ENCODE data around the gene KCNK1.

DNA sequence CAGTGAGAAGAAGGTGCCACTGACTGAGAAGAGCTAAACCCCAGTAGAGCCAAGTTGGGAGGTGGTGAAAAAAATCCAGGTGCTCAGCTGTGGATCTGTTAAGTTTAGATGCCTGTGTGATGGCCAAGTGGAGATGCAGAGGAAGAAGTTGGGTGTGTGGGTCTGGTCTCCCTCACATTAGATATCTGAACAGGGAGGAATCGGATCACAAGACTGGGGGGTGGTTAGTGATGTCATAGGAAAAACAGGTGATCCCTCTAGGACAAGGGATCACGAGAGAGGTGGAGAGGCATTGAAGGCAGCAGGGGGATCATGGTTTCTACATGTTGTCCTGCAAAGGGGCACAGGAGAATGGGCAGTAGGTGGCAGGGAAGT lies 22.6 kb downstream of the KCNK1 start:
- TF ChIP-seq CREB1 (IDR thresholded peaks at IDR 0.05) (no peak), RAD21 (IDR thresholded peaks at IDR 0.05 in 1 of 2, conservative IDR thresholded peaks at IDR 0.05 in 1 of 2; ENCODE audit: low read depth in 2 of 2, low read length in 2 of 2) (no peak), POLR2A (IDR thresholded peaks at IDR 0.05; ENCODE audit: control extremely low read depth in 1 of 2, low read depth in 2 of 2, low read length in 2 of 2) (no peak), JUND (IDR thresholded peaks at IDR 0.05; ENCODE audit: low read length) (no peak), SUZ12 (IDR thresholded peaks at IDR 0.05; ENCODE audit: low read length) (no peak), ZNF274 (IDR thresholded peaks at IDR 0.05; ENCODE audit: borderline replicate concordance, extremely low read depth, low read length) (no peak), CEBPB (IDR thresholded peaks at IDR 0.05; ENCODE audit: low read depth, low read length) (no peak), TCF12 (IDR thresholded peaks at IDR 0.05; ENCODE audit: low read depth, low read length) (no peak), SP1 (IDR thresholded peaks at IDR 0.05; ENCODE audit: low read depth, low read length) (no peak), CBX8 (IDR thresholded peaks at IDR 0.05; ENCODE audit: borderline replicate concordance, low read depth, low read length) (no peak), SIRT6 (IDR thresholded peaks at IDR 0.05; ENCODE audit: low read length) (no peak)
- TF ChIP-seq, protein P1, sequence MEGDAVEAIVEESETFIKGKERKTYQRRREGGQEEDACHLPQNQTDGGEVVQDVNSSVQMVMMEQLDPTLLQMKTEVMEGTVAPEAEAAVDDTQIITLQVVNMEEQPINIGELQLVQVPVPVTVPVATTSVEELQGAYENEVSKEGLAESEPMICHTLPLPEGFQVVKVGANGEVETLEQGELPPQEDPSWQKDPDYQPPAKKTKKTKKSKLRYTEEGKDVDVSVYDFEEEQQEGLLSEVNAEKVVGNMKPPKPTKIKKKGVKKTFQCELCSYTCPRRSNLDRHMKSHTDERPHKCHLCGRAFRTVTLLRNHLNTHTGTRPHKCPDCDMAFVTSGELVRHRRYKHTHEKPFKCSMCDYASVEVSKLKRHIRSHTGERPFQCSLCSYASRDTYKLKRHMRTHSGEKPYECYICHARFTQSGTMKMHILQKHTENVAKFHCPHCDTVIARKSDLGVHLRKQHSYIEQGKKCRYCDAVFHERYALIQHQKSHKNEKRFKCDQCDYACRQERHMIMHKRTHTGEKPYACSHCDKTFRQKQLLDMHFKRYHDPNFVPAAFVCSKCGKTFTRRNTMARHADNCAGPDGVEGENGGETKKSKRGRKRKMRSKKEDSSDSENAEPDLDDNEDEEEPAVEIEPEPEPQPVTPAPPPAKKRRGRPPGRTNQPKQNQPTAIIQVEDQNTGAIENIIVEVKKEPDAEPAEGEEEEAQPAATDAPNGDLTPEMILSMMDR (IDR thresholded peaks at IDR 0.05; ENCODE audit: control extremely low read depth in 1 of 3, insufficient read depth in 1 of 3, low read depth in 1 of 3, low read length in 3 of 3), result no peak

All from H1 (cell line).